Adrenal gland (tissue), 12 donors: Measurements from ENCODE around the gene TAS2R1. TPM values are rescaled to one million over a fixed set of nuclear protein-coding genes. Genes with fewer than 3 reads are reported as not detected.
"Not testable (repeated sequence)": the region's sequence is repeated elsewhere in the genome, so short reads cannot be mapped to it uniquely, and the experiment has no call there.

Experiments
- DNase-seq, 7 donors: peaks; one replicate each; pipeline ENCODE4 v3.0.0-alpha.2; 2019 to 2020
- H3K27ac ChIP-seq, 5 donors: fragments of 200-600 bp; sonication (generic) in 4 of 5; 1 replicate in 3 of 5; 2 replicates in 2 of 5; pipeline versions ENCODE4 v1.5.1 to v1.8.0; 2016 to 2020; ENCODE audit warnings: mild to moderate bottlenecking in 1 of 5
- H3K27me3 ChIP-seq: fragments of 200-600 bp; 2 replicates; pipeline ENCODE4 v1.8.0; 2021
- H3K36me3 ChIP-seq, 2 donors: fragments of 200-600 bp; replicated peaks in 1 of 2; 1 replicate in 1 of 2; 2 replicates in 1 of 2; pipeline versions ENCODE4 v1.5.1 to v1.8.0; 2018 to 2022
- H3K4me1 ChIP-seq, 2 donors: fragments of 200-600 bp; replicated peaks in 1 of 2; 1 replicate in 1 of 2; 2 replicates in 1 of 2; pipeline versions ENCODE4 v1.5.1 to v1.8.0; 2018 to 2021
- H3K4me3 ChIP-seq, 4 donors: fragments of 200-600 bp; sonication (generic) in 3 of 4; one replicate each; pipeline ENCODE4 v1.5.1; 2016 to 2018
- H3K9me3 ChIP-seq, 3 donors: fragments of 200-600 bp; sonication (generic) in 1 of 3; replicated peaks in 1 of 3; 1 replicate in 2 of 3; 2 replicates in 1 of 3; pipeline versions ENCODE4 v1.5.1 to v1.8.0; 2016 to 2021
- CTCF ChIP-seq, 6 experiments: fragments of 450-650 bp in 4 of 6; fragments of 200-600 bp in 2 of 6; sonication (generic) in 1 of 6; IDR thresholded peaks; 1 replicate in 5 of 6; 2 replicates in 1 of 6; pipeline versions ENCODE4 v1.5.1 to v1.8.0; 2016 to 2021; ENCODE audit warnings: antibody characterized with exemption in 6 of 6, mild to moderate bottlenecking in 2 of 6, moderate library complexity in 1 of 6
- POLR2A ChIP-seq, 2 donors: fragments of 450-650 bp; IDR thresholded peaks; one replicate each; pipeline ENCODE4 v1.6.1; 2017; ENCODE audit warnings: antibody characterized with exemption in 2 of 2, mild to moderate bottlenecking in 2 of 2, moderate library complexity in 1 of 2
- WGBS, 4 donors: extraction: QIAGEN DNeasy Blood & Tissue Kit in 2 of 4; methylation state at CpG; one replicate each; pipeline versions ENCODE4 v1.1.5 to v1.1.7; 2013 to 2017; 5-methylcytosine and 5-hydroxymethylcytosine counted together
- intact Hi-C, 2 donors: fragments of 100-400 bp; cut with DNase I; formaldehyde crosslinking; loops; one replicate each; pipeline versions ENCODE4 v1.14.1 to v1.15.0; 2022 to 2023
- polyA plus RNA-seq, 3 donors: library from polyadenylated mRNA; stranded (reverse); fragments of 200-250 nt in 2 of 3; fragments of 350-450 nt in 1 of 3; fragmentation: Illumina TruSeq in 1 of 3; extraction: RNeasy Lipid Tissue Mini Kit (QIAGEN cat#74804) in 1 of 3; gene quantifications; one replicate each; pipeline ENCODE4 v1.2.3, GENCODE V29; 2013 to 2014
- total RNA-seq, 9 donors: library from RNA; depleted of rRNA in 4 of 9; stranded (reverse); fragments of >200 nt in 4 of 9; fragments of 120-200 nt in 1 of 9; fragmentation: NEBNext Ultra II Directional in 1 of 9; extraction: Animal tissue kit (Norgen Biotek cat#: 25700) in 1 of 9; gene quantifications; one replicate each; pipeline versions ENCODE4 v1.1.0 to v1.2.4, GENCODE V29; 2013 to 2023
- donor health status: healthy with polysubstance abuse.
- donor health status: Bipolar disorder and iron deficiency.
- donor health status: DM: yes; HTN: yes; CAD: no.
- donor health status: DM: no; HTN: no; CAD: no.
- donor health status: DM: no; HTN: no; CAD: no.
- donor health status: DM: yes; HTN: yes; CAD: no.

TAS2R1 gene
- total and polyA plus RNA-seq, 12 donors = 0.06 TPM; not detected in 11

DNA sequence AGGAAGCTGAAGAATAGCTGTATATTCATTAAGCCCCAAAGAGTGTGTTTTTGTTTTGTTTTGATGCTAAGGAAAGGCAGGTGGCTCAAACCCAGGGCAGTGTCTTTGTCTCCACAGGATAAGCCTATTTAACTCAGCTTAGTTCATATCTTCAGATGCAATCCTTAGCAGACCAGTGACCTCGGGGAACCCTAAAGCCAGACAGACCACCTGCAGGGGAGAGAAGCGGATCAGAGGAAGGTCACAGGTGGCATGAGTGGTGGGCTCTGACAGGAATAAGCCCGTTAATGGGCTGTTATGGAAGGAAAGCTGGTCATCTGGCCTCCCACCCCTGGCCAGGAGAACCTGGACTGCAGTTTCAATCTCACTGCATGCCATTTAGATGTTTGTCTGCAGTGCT is 30.8 kb downstream of the TAS2R1 start:
- no peaks in the 10 kb centered on the region for H3K27me3 ChIP-seq
- 47 to 100% (median 66%) methylated on average over 2 to 3 of the region's 3 CpGs for WGBS, 4 donors
- no peak for TF ChIP-seq POLR2A (IDR thresholded peaks at IDR 0.05)
- TF ChIP-seq CTCF (IDR thresholded peaks at IDR 0.05) = no peak
- no peaks in the 10 kb centered on the region for H3K36me3 ChIP-seq
- H3K27ac ChIP-seq = no peak overlapping the region
- H3K9me3 ChIP-seq = no peaks in the 10 kb centered on the region
- no peak overlapping the region for H3K4me3 ChIP-seq
- intact Hi-C loops = no loop called here
- DNase-seq = no peak
- no peaks in the 10 kb centered on the region for H3K4me1 ChIP-seq

DNA sequence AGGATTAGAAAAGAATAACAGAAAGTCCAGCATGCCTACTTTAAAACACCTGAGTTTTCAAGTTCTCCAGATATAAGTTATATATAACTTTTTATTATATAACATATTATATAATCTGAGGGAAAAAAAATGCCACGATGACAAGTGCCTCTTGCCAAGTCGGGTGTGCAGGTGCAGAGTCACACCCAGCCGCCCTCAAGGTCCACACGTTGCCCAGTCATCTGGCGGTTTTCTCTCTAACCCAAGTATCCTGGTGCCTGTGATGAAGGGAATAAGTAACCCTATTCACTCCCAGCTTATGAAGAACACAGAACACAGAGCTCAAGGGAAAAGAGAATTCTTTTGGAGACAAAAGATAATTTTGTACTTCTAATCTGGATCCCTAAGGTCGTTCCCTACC is 31.8 kb downstream of the TAS2R1 start:
- H3K4me3 ChIP-seq, H3K4me1 ChIP-seq, H3K27ac ChIP-seq, H3K9me3 ChIP-seq, DNase-seq, intact Hi-C loops, H3K36me3 ChIP-seq, H3K27me3 ChIP-seq: not testable (repeated sequence)
- WGBS, 4 donors = 60 to 71% (median 70%) methylated on average over 6 of the region's 6 CpGs

DNA sequence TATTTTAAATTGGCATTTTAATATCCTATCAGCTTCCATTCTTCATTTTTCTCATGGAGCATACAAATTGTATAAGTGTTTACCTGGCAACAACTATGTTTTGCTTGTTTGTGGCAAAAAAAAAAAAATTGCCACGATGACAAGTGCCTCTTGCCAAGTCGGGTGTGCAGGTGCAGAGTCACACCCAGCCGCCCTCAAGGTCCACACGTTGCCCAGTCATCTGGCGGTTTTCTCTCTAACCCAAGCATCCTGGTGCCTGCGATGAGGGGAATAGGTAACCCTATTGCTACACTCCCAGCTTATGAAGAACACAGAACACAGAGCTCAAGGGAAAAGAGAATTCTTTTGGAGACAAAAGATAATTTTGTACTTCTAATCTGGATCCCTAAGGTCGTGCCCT is 32.8 kb downstream of the TAS2R1 start:
- H3K27me3 ChIP-seq, H3K27ac ChIP-seq, H3K36me3 ChIP-seq, DNase-seq, H3K4me3 ChIP-seq, H3K4me1 ChIP-seq, H3K9me3 ChIP-seq, intact Hi-C loops: not testable (repeated sequence)
- 69 to 79% (median 72%) methylated on average over 7 of the region's 7 CpGs for WGBS, 4 donors

GRCh38 chr5:9596824-9597223 is 33.3 kb downstream of the TAS2R1 start:
- intact Hi-C loops = no loop called here

GRCh38 chr5:9596171-9596780 is 33.9 kb downstream of the TAS2R1 start:
- Histone ChIP-seq H3K27ac (no peak overlapping the region), H3K27me3 (no peaks in the 10 kb centered on the region), H3K4me3 (no peak overlapping the region), H3K9me3 (no peaks in the 10 kb centered on the region), H3K4me1 (no peaks in the 10 kb centered on the region), H3K36me3 (no peaks in the 10 kb centered on the region)
- intact Hi-C loops = no loop called here
- 37 to 52% (median 48%) methylated on average over 6 of the region's 6 CpGs for WGBS, 4 donors
- no peak for DNase-seq
- TF ChIP-seq CTCF (IDR thresholded peaks at IDR 0.05) = no peak
- no peak for TF ChIP-seq POLR2A (IDR thresholded peaks at IDR 0.05)

More at GRCh38 chr5:9596824-9597223, 33.3 kb downstream of the TAS2R1 start:
- WGBS, 4 donors = 16 to 29% (median 22%) methylated on average over 4 of the region's 4 CpGs
- no peaks in the 10 kb centered on the region for H3K27me3 ChIP-seq
- no peak overlapping the region for H3K27ac ChIP-seq
- no peaks in the 10 kb centered on the region for H3K4me1 ChIP-seq
- no peak for DNase-seq
- H3K36me3 ChIP-seq = no peaks in the 10 kb centered on the region
- no peaks in the 10 kb centered on the region for H3K9me3 ChIP-seq
- TF ChIP-seq CTCF (IDR thresholded peaks at IDR 0.05) = no peak
- TF ChIP-seq POLR2A (IDR thresholded peaks at IDR 0.05) = no peak
- no peak overlapping the region for H3K4me3 ChIP-seq
